NT2/D1 (cell line): ENCODE measurements around the gene KCNJ9.

Experiments used
- DNase-seq: peaks from one replicate; pipeline ENCODE4 v3.0.0-alpha.2; 2011; ENCODE audit warnings: low read depth, low spot score
- H3K27me3 ChIP-seq: 2 replicates; pipeline ENCODE4 v1.6.0; 2011; ENCODE audit warnings: mild to moderate bottlenecking; ENCODE audit not compliant: insufficient read length, insufficient read depth
- H3K36me3 ChIP-seq: 2 replicates; pipeline ENCODE4 v1.6.1; 2011; ENCODE audit warnings: mild to moderate bottlenecking, low read length, mixed read lengths; ENCODE audit not compliant: insufficient read depth, insufficient read length
- H3K4me1 ChIP-seq: 2 replicates; pipeline ENCODE4 v1.5.1; 2011; ENCODE audit not compliant: insufficient read depth, insufficient read length
- H3K4me3 ChIP-seq: 2 replicates; pipeline ENCODE4 v1.5.1; 2011; ENCODE audit warnings: low read depth; ENCODE audit not compliant: insufficient read length
- H3K9ac ChIP-seq: 2 replicates; pipeline ENCODE4 v1.6.0; 2011; ENCODE audit warnings: low read depth; ENCODE audit not compliant: insufficient read length
- H3K9me3 ChIP-seq: 2 replicates; pipeline ENCODE4 v1.5.1; 2011; ENCODE audit warnings: mild to moderate bottlenecking, low read length; ENCODE audit not compliant: insufficient read depth
- SUZ12 ChIP-seq: IDR thresholded peaks from 2 replicates; pipeline ENCODE4 v1.6.1; 2011; ENCODE audit not compliant: insufficient read length, insufficient read depth; ENCODE audit errors: extremely low read depth
- YY1 ChIP-seq: IDR thresholded peaks from 2 replicates; pipeline ENCODE4 v1.6.1; 2011; ENCODE audit not compliant: insufficient read length, insufficient read depth
- ZNF274 ChIP-seq: IDR thresholded peaks from 2 replicates; pipeline ENCODE4 v1.6.1; 2011; ENCODE audit warnings: mild to moderate bottlenecking, low read depth, low read length

Gene KCNJ9

DNA sequence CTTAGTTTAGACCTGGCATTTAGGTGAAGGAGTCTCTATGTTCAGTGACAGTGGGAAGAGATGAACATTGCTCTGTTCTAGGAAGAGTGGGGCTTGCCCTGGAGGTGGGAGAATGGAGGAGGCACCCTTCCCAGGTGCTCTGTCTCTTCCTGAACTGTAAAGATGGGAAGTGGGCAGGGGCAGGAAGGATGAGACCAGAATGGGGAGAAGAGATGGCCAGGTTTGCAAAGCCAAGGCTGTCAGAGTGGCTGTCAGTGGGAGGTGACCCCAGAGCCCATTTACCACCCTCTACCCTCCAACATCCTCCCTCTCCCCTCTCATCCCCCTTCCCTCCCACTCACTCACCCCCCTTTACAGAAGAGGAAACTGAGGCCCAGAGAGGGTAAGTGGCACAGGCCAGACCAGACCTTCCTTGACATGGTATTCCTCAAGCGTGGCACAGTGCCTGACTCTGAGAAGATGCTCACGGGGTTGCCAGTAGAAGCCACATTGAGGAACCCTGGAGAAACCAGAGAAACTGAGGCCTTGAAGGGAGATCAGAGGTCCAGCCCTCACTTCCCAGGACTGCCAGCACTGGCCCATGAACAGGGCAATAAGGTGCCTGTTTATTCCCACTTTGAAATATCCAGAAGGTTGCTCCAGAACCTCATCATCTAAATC lies 18.5 kb downstream of the KCNJ9 start:
- Histone ChIP-seq H3K9me3 (no peaks in the 10 kb centered on the region), H3K4me3 (no peak overlapping the region), H3K4me1 (peaks cover 44% of the 10 kb centered on the region), H3K9ac (no peak overlapping the region), H3K27me3 (peaks cover 11% of the 10 kb centered on the region), H3K36me3 (peaks cover 5% of the 10 kb centered on the region)
- DNase-seq: no peak
- TF ChIP-seq SUZ12: no peak
- no peak for TF ChIP-seq ZNF274
- TF ChIP-seq YY1: no peak

DNA sequence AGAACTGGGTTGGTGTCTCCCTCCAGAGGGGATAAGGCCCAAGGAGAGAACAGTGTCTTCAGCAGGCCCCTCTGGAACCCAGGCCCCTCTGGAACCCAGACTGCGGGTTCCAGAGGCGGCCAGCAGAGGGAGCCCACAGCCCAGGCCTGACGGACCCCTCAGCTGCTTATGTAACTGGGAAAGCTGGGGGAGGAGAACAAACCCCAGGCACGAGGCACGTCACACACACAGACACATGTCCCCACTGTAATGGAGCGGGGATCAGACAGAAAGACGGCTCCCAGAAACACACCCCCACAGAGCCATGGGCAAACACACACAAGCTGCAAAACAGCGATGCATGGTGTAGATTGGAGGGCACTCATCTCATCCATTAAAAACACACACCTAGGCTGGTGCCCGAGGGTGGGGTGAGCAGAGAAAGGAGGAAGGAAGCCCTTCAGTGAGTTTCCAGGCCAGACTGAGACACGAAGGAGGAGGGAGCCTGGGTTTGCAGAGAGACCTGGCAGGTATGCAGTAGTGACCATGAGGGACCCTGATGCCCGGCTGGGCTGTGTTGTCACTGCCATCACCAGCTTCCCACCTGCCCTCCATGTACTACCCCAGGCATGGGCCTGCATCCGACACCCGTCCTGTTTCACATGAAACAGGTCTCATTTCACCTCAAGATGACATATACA lies 19.8 kb downstream of the KCNJ9 start:
- peak overlapping the region; percentile 57 for H3K9ac ChIP-seq
- no peak overlapping the region for H3K4me3 ChIP-seq

DNA sequence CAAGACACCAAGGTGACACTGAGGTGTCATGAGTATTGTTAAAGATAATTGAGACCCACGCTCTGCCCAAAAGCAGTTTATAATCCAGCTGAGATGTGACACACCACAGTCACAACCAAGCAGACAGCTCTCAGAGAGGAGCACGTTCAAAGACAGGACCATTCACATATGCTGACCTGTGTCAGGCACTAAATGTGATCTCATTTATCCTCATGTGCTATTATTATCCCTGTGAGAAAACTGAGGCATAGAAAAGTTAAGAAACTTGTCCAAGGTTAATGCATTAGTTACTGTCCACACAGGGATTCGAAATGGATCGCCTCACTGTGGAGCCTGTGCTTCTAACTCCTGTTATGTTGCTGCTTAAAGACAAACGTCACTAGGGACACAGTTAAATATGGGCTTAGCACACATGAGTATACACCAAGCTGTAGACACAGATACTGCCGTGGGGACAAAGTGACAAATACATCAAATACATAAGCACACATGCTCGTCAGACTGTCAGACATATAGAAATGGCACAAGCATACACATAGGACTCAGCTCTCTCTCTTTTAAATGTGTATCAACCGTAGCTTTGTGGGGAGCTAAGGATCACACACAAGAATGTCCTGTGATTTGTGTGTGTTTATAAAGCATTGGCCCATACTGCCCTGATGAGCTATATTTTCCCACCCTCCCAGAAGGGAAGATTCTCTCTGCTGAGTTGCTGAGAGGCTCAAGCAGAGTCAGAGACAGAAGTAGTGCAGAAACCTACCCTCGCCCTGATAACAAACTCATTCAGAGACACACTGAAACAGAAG lies 20.6 kb downstream of the KCNJ9 start:
- Histone ChIP-seq H3K36me3 (no peaks in the 10 kb centered on the region), H3K4me1 (peaks cover 30% of the 10 kb centered on the region), H3K27me3 (peaks cover 11% of the 10 kb centered on the region), H3K9me3 (no peaks in the 10 kb centered on the region), H3K4me3 (no peak overlapping the region), H3K9ac (no peak overlapping the region)
- DNase-seq: no peak
- no peak for TF ChIP-seq YY1
- no peak for TF ChIP-seq SUZ12
- TF ChIP-seq ZNF274: no peak

More for the DNA sequence above, 19.8 kb downstream of the KCNJ9 start:
- TF ChIP-seq SUZ12 (no peak), YY1 (no peak), ZNF274 (no peak)
- peak; percentile 71 for DNase-seq
- no peaks in the 10 kb centered on the region for H3K36me3 ChIP-seq
- peaks cover 11% of the 10 kb centered on the region for H3K27me3 ChIP-seq
- H3K9me3 ChIP-seq: no peaks in the 10 kb centered on the region
- peaks cover 37% of the 10 kb centered on the region for H3K4me1 ChIP-seq

DNA sequence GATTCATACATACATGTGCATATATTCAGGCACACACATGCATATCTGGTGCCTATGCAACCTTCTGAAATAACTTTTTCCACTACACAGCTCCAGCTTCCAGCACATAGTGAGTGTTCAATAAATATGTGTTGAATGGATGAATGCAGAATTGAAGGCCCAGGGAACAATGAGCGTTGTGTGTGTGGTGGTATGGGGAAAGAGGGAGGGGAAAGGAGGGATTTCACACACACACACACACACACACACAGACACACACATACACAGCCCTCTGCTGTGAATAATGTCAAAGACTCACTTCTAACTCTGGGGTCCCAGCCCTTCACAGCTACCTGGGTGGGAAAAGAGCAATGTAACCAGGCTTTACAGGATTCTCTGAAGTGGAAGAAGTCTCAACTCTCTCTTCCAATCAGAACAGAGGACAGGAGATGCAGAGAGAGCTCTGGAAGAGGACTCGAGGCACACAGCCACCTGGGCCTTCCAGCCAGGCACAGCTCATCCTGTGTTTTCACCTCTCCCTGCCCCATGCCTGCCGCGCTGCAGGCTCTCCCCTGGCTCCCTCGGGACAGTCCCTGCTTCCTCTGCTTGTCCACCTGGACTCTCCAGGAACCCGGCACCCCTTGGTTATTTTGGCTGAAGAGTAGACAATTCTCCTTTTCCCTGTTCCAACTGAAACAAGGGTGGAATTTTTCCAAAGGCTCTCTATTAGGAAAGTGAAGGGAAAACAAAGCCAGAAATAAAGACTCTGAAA lies 22.5 kb downstream of the KCNJ9 start:
- Histone ChIP-seq H3K4me1 (peaks cover 24% of the 10 kb centered on the region), H3K4me3 (no peak overlapping the region), H3K36me3 (no peaks in the 10 kb centered on the region), H3K9ac (no peak overlapping the region), H3K27me3 (peaks cover 11% of the 10 kb centered on the region), H3K9me3 (no peaks in the 10 kb centered on the region)
- DNase-seq: no peak
- TF ChIP-seq ZNF274: no peak

DNA sequence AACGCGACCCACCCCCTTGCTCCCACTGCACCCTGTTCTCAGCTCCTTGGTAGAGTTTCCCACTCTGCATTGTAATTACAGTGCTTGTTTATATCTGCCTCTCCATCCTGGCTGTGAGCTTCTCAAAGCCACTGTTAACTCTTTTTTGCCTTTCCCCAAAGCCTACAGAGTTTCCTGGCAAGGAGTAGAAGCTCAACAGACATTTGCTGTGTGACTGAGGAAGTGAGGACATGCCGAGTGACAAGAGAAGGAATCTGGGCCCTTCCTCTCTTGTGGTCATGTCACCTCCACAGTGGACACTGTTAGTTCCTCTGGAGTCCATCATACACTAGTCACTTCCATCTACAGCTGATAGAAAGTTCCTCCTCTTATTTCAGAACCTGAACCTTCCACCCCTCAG lies 23.1 kb downstream of the KCNJ9 start:
- Histone ChIP-seq H3K27me3 (peaks cover 8% of the 10 kb centered on the region), H3K9ac (no peak overlapping the region), H3K4me1 (peaks cover 26% of the 10 kb centered on the region), H3K36me3 (no peaks in the 10 kb centered on the region), H3K4me3 (no peak overlapping the region), H3K9me3 (no peaks in the 10 kb centered on the region)
- no peak for DNase-seq
- TF ChIP-seq ZNF274: no peak
- no peak for TF ChIP-seq YY1
- TF ChIP-seq SUZ12: no peak

DNA sequence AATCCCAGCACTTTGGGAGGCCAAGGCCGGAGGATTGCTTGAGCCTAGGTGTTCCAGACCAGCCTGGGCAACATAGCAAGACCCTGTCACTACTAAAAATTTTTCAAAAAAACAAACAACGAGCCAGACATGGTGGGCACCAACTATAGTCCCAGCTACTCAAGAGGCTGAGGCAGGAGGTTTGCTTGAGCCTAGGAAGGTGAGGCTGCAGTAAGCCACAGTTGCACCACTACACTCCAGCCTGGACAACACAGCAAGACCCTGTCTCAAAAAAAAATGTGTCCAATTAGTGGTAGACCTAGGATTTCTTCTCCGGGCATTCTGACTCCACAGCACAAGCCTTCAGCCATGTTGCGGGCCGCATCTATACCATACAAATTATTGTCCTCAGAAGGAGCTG lies 23.8 kb downstream of the KCNJ9 start:
- Histone ChIP-seq H3K9ac (no peak overlapping the region), H3K9me3 (no peaks in the 10 kb centered on the region), H3K4me3 (no peak overlapping the region), H3K4me1 (peaks cover 30% of the 10 kb centered on the region), H3K36me3 (no peaks in the 10 kb centered on the region), H3K27me3 (peaks cover 1% of the 10 kb centered on the region)
- TF ChIP-seq YY1 (no peak), SUZ12 (no peak), ZNF274 (no peak)
- DNase-seq: no peak
